SIG-M5 treated with dmso at 0.1 percent for 504 hours (cell line): ENCODE results near the gene PBX3.

Experiments used
- DNase-seq: peaks from one replicate; lab custom pipeline; 2025; ENCODE audit not compliant: unreplicated experiment; lab: John Stamatoyannopoulos, UW

PBX3 gene

GRCh38 chr9:126016579-126017290 lies 269.6 kb downstream of the PBX3 start:
- DNase-seq = no peak
